Sigmoid colon (tissue), 4 donors: ENCODE measurements around the gene HDHD3.

Experiments
- POLR2A ChIP-seq, 2 donors: fragments of 450-650 bp; IDR thresholded peaks; one replicate each; pipeline ENCODE4 v1.6.1; 2016; ENCODE audit warnings: antibody characterized with exemption in 2 of 2, mild to moderate bottlenecking in 2 of 2, moderate library complexity in 2 of 2
- POLR2AphosphoS5 ChIP-seq, 4 donors: sonication (generic); formaldehyde crosslinking; IDR thresholded peaks; one replicate each; pipeline ENCODE4 v1.6.1; 2017; ENCODE audit warnings: antibody characterized with exemption in 4 of 4
- TF ChIP-seq, protein P1 (sequence below), 4 experiments: fragments of 450-650 bp in 3 of 4; fragments of 200-600 bp in 1 of 4; IDR thresholded peaks; one replicate each; pipeline ENCODE4 v1.5.1; 2016 to 2019; ENCODE audit warnings: antibody characterized with exemption in 4 of 4, mild to moderate bottlenecking in 3 of 4, moderate library complexity in 2 of 4

DNA sequence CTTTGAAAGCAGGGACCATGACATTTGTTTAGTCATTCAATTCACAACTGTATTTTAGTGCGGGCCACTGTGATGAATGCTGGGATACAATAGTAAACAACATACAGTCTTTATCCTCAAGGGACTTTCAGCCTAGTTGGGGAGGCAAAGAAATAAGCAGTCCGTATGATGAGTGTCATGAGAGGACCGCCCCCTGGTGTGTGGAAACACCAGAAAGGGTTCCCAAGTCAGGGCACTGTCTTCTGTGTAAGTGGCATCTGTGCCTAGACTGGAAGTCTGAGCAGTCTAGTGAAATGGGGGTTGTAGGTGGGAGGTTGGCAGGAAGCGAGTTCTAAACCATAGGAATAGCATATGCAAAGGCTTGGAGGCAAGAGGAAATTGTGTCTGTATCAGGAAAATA, 40.6 kb upstream of the HDHD3 start:
- TF ChIP-seq, protein P1, sequence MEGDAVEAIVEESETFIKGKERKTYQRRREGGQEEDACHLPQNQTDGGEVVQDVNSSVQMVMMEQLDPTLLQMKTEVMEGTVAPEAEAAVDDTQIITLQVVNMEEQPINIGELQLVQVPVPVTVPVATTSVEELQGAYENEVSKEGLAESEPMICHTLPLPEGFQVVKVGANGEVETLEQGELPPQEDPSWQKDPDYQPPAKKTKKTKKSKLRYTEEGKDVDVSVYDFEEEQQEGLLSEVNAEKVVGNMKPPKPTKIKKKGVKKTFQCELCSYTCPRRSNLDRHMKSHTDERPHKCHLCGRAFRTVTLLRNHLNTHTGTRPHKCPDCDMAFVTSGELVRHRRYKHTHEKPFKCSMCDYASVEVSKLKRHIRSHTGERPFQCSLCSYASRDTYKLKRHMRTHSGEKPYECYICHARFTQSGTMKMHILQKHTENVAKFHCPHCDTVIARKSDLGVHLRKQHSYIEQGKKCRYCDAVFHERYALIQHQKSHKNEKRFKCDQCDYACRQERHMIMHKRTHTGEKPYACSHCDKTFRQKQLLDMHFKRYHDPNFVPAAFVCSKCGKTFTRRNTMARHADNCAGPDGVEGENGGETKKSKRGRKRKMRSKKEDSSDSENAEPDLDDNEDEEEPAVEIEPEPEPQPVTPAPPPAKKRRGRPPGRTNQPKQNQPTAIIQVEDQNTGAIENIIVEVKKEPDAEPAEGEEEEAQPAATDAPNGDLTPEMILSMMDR (IDR thresholded peaks at IDR 0.05), result no peak
- TF ChIP-seq POLR2A (IDR thresholded peaks at IDR 0.05) (no peak), POLR2AphosphoS5 (IDR thresholded peaks at IDR 0.05) (no peak)
